ENCODE data around the gene ISG20L2.

The ISG20L2 gene

DNA sequence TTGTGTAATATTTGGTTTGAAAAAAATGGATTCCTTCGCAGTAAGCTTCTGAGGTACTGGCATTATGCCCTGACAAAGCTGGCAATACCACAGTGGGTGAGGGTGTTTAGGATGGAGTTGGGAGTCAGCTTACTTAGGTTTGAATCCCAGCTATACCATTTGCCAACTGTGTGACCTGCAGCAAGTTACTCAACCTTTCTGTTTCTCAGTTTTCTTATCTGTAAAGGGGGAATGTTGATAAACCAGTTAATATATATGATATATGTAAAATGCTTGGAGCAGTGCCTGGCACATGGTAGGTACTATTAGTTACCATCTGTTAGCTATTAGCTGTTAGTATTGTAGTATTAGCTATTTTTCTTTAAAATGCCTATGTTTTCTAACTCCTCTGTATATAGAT is 27.8 kb upstream of the ISG20L2 start:
- no peak overlapping the region for H3K4me3 ChIP-seq (ENCODE audit: low read length)
- no peak for DNase-seq (ENCODE audit: low read depth, low spot score)

GRCh38 chr1:156755527-156755950 is 27.0 kb upstream of the ISG20L2 start:
- H3K4me3 ChIP-seq (ENCODE audit: low read length) = no peak overlapping the region
- no peak for DNase-seq (ENCODE audit: low read depth, low spot score)

DNA sequence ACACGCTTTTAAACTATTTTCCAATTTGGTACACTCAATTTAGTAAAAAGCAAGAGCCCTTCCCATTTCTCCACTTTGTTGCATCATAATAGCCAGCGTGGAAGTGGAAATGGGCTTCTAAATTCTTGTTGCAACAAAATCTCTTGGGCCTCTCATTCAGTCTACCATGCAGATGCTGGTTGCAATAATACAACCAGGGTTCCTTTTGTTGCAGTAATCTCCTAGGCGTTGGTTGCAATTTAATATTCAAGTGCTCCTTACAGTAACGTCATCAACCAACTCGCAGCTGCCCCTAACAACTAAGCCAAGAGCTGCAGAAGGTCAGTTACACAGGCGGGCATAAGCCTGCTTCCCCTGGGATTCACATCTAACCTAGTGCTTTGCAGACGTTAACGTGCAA is 25.7 kb upstream of the ISG20L2 start:
- no peak for DNase-seq (ENCODE audit: low read depth, low spot score)
- H3K4me3 ChIP-seq (ENCODE audit: low read length) = no peak overlapping the region

DNA sequence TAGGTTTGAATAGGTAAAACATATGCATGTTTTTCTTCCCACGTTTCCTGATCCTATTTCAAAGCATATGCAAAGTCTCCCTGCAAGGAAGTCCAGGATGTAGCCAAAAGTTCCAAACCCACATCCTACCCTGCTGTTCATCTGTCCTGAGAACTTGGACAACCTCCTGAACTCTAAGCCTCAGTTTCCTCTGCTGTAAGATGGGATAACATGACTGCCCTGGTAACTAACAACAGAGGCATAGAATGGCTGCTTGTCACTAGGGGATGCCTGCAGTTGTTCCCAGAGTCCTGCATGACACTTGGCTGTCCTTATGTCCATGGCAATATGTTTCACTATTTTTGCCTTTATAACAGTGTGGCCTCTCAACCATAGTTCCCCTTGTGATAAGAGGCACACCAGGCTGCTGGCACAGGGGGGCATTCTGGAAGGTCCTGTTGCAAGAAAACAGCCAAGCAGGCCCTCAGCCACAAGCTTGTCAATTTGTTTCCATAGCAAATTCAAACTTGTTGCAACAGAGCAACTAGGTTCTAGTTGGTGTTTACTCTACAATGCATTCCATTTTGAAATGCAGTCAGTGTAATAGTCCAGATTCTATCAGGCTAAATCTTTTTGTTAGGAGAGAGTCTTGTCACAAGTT is 24.4 kb upstream of the ISG20L2 start:
- no peak for DNase-seq (ENCODE audit: low read depth, low spot score)
- H3K4me3 ChIP-seq (ENCODE audit: low read length) = peak overlapping the region; percentile 98

DNA sequence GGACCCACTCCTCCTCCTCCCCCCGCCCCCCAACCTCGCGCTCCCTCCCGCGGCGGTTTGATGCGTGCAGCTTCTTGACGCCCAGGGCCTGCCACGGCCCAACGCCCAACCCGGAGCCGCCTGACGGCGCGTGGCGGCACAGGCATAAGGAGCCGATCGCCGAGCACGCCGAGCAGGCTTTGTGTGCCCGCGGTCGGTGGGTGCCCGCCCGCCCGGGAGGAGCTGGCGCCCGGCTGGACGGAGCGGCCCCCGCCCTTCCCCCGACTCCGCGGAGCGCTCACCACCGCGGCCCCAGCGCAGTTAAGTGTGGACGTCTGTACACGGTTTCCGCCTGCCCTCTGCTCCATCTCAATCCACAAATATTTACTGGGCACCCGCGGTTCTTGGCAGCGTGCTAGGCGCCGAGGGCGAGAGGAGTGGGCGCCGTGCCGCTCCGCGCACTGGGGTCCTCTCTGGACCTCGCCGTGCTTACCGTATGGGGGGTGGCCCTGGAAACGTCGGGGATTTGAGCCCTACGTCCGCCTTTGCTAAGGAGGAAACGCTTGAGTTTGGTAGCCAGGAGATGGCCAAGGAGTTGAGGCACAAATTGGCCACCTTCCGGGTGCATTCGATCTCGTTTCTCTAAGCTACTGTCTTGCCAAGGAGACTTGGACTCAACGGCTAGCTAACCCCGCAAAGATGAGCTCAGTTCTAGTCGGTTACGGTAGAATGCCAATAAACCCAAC is 23.4 kb upstream of the ISG20L2 start:
- peak; percentile 96 for DNase-seq (ENCODE audit: low read depth, low spot score)
- H3K4me3 ChIP-seq (ENCODE audit: low read length) = peak overlapping the region; percentile 98

GRCh38 chr1:156751451-156751756 is 22.8 kb upstream of the ISG20L2 start, which contains the start of gene HDGF:
TSS of gene HDGF (minus strand) at chr1:156751675. CDS start at chr1:156751429, 246 bp downstream.
- DNase-seq (ENCODE audit: low read depth, low spot score) = no peak
- peak within 1 kb of the TSS; percentile 98 for H3K4me3 ChIP-seq (ENCODE audit: low read length)

DNA sequence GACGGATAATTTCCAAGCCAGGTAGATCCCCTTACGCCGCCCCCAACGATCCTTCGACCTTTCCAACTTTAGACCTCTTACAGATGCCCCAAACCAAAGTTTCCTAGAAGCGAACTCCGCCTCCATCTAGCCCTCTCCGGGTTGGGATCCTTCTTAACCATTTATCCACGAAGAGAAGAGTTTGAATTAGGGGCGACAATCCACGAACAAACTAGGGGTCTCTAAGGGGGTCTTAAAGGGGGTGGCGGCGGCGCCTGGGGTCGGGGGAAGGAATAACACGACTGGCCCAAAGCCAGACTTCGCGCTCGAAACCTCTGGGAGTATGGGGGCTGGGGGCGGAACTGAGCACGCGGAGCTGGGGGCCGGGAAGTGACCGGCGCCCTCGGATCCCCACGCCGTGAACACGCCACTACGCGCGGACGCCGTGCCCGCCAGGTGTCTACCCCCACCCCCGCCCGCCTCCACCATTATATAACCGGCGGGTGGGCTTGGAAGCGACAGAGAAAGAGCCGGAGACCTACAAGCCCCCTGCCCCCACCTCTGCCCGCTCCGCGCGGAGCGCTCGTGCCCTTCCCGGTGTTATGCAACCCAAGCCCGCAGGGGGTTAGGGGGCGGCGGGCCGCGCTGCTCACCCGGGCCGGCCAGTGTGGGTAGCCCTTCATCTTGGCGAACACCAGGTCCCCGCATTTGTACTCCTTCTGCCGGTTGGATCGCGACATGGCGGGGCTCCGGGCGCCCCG is 22.3 kb upstream of the ISG20L2 start:
- H3K4me3 ChIP-seq (ENCODE audit: low read length) = peak overlapping the region; percentile 98
- no peak for DNase-seq (ENCODE audit: low read depth, low spot score)

GRCh38 chr1:156750191-156750672 is 21.7 kb upstream of the ISG20L2 start:
- peak overlapping the region; percentile 98 for H3K4me3 ChIP-seq (ENCODE audit: low read length)
- no peak for DNase-seq (ENCODE audit: low read depth, low spot score)

DNA sequence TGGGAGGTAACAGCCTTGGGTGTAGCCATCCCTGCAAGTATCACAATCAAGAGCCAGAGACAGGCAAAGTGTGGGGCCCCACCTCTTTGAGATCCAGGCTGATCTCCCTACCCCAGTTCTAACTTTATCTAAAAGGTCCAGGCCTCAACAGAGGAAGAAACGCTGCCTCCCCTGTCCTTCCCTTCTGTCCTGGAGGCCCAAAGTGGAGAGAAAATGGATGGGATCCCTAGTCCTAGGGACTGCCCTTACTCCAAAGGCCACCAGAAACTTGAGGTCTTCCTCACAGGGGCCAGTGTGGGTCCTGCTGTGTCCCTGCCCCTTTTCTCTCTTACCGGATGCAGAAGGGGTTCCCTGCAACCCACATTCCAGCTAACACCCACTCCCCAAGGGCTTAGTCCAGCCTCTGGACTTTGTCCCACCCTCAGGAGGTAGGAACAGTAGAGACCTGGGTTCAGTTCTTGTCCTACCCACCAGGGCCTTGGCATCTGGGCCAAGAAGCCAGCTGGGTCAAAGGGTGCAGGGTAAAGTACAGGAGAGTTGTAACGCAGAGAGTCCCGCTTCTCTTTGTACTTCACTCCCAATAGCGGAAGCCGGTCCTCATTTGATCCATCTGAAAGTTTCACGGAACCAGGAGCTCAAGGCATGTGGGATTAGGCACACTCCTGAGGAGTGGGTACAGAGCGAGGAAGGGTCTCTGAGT is 21.0 kb upstream of the ISG20L2 start:
- DNase-seq (ENCODE audit: low read depth, low spot score) = no peak
- peak overlapping the region; percentile 98 for H3K4me3 ChIP-seq (ENCODE audit: low read length)

GRCh38 chr1:156748670-156749418 is 20.3 kb upstream of the ISG20L2 start:
- peak overlapping the region; percentile 98 for H3K4me3 ChIP-seq (ENCODE audit: low read length)
- DNase-seq (ENCODE audit: low read depth, low spot score) = no peak

GRCh38 chr1:156747742-156748669 is 19.4 kb upstream of the ISG20L2 start:
- H3K4me3 ChIP-seq (ENCODE audit: low read length) = peak overlapping the region; percentile 98
- DNase-seq (ENCODE audit: low read depth, low spot score) = no peak

DNA sequence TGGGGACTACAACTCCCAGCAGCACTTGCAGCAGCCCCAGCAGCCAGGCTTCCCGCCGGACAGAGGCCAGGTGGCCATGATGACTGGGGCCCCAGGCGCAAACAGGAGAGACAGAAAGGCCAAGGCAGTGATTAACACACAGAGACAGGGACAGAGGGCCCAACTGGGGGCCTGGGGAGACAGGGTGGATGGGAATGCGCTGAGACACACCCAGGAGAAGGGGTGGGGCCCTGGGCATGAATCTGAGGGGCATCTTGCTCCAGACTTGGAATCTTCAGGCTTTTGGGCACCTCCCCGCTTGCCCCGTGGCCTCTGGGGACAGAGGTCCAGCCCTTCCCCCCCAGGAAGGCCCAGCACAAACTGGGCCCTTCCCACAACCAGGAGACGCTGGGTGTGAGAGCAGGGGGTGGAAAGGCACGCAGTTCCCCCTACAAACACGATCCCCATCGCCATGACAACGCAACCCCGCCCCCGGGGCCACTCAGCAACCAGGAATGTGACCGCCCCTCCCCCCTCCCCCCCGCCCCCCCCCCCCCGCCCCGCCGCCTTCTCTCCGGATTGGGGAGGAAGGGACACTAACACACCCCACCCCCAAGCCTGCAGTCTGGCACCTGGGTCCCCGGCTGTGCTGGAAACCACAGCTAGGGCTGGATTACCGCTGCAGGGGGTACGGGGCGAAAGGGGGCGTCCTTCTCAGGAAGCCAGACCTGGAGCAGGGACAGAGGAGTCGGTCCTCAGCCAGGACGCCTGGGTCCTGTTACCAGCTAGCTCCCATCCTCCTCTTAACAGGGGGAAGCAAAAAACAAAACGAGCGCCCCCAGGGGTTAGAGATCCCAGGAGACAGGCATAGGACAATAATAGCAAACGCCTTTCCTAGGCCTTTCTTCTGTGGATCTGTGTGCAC is 18.4 kb upstream of the ISG20L2 start:
- DNase-seq (ENCODE audit: low read depth, low spot score) = peak; percentile 68
- peak overlapping the region; percentile 98 for H3K4me3 ChIP-seq (ENCODE audit: low read length)

- H3K4me3 ChIP-seq (ENCODE audit: low read length) = no peak overlapping the region
- DNase-seq (ENCODE audit: low read depth, low spot score) = no peak
These were observed 17.8 kb upstream of the ISG20L2 start for GRCh38 chr1:156746406-156746727.

DNA sequence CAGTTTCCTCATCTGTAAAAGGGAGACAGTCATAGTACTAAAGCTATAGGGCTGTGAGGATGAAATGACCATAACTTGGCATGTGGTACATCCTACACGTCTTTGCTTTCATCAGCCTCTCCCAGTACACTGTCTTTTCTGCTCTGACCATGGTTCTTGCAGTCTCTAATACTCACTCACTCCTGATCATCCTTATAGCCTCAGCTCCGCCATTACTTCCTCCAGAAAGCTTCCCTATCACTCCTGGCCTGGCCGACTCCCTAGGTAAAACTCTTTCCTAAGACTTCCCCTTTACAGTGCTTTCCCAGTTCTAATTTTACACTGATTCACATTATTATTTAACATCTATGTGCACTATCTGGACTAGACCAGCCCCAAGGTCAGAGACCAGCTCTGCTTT is 17.3 kb upstream of the ISG20L2 start:
- no peak for DNase-seq (ENCODE audit: low read depth, low spot score)

DNA sequence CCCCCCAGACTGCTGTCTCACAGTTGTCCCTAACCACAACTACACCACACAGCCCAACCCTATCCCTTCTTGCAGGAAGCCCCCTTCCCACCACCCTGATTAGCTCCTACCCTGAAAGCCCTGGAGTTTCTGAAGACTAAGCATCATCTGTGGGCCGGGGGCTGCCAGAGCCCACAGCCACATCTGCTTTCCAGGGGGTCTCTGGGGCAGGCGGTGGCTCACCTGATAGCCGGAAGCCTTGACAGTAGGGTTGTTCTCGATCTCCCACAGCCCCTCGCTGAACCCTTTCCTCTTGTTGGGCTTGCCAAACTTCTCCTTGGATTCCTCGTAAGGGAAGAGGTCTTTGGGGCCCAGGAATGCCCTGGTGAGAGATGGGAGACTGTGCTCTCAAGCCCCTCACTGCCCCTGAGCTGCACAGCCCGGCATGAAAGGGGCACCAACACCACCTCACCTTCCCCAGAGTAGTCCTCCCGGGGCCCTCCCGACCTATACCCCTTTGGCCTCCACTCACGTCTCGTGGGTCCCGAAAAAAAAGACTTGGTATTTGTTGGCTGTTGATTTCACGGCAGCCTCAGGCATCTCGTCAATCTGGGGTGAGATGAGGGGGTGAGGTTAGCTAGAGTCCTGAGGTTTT is 16.3 kb upstream of the ISG20L2 start:
- H3K4me3 ChIP-seq (ENCODE audit: low read length) = no peak overlapping the region
- no peak for DNase-seq (ENCODE audit: low read depth, low spot score)

More for the DNA sequence above, 17.3 kb upstream of the ISG20L2 start:
- H3K4me3 ChIP-seq (ENCODE audit: low read length) = no peak overlapping the region

- DNase-seq (ENCODE audit: low read depth, low spot score) = no peak
- no peak overlapping the region for H3K4me3 ChIP-seq (ENCODE audit: low read length)
These were observed 15.8 kb upstream of the ISG20L2 start for GRCh38 chr1:156744344-156744743.
